Dermis microvascular lymphatic vessel endothelial cell (primary cell): ENCODE results near the gene ETNK2. TPM values are rescaled to one million over a fixed set of nuclear protein-coding genes. Genes with fewer than 3 reads are reported as not detected.

Experiments used
- DNase-seq, 2 donors: peaks; one replicate each; pipeline versions ENCODE4 v3.0.0 to v3.0.0-alpha.2; 2010; ENCODE audit warnings: low read depth in 2 of 2
- total RNA-seq: library from RNA; depleted of rRNA; stranded (reverse); fragments of >200 nt; gene quantifications from 2 replicates; pipeline ENCODE4 v1.2.1, GENCODE V29; 2014

Gene ETNK2
- total RNA-seq, 1 donor from 2014 or later, result 13.6 TPM

DNA sequence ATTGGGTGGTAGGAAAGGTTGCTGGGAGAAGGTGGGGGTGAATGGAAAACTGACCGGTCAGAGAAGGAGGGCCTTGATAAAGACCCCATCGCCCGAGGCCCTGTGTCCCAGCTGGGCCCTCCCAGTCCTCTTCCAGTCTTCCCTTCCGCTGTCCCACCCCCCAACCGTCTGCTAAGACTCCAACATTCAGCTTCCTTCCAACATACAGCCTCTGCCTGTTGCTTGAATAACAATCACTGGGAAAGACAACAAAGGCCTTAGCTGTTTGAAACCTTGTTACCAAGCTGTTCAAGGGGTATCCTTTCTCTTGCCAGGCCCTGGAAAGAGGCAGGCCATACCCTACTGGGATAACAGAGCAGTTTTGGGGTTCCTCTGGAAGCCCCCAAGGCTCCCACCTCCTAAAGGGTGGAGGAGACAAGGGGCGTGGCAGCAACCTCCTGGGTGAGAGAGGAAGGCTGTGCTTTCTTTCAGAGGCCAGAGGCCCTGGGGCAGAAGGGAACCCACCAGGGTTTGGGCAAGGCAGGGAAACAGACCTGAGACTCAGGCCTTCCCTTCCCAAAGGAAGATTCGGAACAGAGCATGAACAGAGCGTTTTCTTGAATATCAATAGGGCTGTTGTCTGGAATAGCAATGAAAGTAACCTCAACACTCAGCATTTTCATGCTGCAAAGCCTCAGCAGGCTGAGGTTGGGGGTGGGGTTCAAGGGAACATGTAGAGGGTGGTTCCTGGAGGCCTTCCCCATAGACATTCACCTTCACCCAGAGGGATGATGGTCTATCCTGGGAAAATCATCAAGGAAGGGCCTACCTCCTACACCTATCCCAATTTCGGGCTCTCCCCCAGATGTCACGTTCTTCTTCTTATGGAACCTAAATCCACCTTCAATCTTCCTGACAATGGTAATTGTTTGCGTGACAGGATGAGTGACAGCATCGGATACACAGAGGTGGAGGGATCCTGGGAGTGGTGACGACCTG is 4.1 kb downstream of the ETNK2 start:
- DNase-seq, result no peak

GRCh38 chr1:204146965-204147364 is 4.9 kb downstream of the ETNK2 start:
- DNase-seq, result no peak

DNA sequence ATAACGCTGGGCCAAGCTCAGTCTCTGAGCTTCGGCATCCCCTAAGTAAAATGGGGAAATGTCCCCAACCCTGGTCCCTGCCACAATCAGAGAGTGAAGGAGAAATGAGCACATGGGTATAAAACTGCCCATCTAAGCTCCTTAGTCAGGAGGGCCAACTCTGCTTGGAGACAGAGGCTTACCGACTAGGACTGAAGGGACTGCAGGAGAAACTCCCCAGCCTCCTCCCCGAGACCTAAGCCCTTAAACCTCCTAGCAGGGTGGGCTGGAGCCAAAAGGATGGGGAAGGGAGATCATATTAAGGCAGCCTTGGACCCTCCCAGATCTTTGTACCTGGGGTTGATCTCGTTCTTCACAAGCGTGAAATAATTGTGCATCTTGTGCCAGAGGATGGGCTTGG is 5.5 kb downstream of the ETNK2 start:
- DNase-seq, result no peak

- DNase-seq, result no peak
These were observed 6.8 kb downstream of the ETNK2 start for GRCh38 chr1:204145033-204145504.

GRCh38 chr1:204143276-204144041 is 8.4 kb downstream of the ETNK2 start:
- DNase-seq, result no peak

DNA sequence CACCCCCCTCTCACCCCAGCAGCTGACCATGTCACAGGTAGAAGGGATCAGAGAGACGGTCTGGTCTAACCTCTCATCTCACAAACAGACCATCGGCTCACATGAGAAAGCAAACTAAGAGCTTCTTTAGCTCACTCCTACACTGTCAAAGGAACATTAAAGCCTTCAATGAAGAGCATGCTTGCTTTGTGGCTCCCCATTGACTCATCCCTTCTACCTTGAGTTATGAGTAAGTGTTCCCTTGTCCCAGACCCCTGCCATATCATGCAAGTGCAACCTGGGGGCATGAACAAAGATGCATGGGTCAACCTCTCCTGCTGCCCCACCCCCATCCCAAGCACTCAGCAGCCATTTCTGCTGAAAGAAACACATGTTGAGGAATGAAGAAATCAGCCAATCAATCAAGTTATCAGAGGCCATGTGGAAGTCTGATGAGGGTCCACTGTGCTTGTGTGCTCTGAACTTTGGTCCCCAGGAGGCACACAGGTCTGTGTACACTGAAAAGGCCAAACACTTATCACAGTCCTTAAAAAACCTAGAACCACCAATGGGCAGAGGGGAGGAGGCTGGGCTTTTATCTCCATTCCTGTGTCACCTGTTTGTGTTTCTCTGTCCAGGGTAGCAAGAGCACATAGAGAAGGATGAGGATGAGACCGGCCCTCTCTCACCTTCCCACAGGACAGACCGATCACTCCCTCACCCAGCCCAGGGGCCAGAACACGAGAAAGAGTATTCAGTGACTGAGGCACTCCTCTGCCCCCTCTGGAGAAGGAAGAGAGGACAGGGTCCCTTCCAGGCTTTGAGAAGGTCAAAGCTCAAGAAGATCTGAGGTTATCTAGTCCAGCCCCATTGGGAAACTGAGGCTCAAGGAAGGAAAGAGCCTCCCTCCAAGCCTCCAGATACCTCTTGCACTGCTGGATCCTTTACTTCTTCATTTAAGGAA is 9.5 kb downstream of the ETNK2 start:
- no peak for DNase-seq

GRCh38 chr1:204141131-204141530 is 10.7 kb downstream of the ETNK2 start:
- DNase-seq, result no peak

DNA sequence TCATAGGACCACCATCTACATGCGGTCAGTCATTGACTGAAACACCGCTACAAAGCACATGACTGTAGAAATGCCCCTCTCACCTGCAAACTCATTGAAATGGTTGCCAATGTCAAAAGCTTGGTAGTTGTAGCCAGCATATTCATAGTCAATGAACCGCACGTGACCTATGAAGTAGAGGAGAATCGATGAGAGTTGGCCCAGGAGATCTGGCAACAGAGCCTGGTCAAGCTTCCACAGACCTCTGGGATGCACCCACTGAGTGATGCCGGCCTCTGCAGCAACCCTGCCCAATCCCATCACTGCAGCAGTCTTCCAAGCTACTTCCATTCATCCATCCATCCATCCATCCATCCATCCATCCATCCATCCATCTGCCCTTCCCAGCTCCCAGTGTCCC is 11.9 kb downstream of the ETNK2 start:
- DNase-seq, result no peak

- no peak for DNase-seq
These were observed 12.8 kb downstream of the ETNK2 start for GRCh38 chr1:204139088-204139487.

DNA sequence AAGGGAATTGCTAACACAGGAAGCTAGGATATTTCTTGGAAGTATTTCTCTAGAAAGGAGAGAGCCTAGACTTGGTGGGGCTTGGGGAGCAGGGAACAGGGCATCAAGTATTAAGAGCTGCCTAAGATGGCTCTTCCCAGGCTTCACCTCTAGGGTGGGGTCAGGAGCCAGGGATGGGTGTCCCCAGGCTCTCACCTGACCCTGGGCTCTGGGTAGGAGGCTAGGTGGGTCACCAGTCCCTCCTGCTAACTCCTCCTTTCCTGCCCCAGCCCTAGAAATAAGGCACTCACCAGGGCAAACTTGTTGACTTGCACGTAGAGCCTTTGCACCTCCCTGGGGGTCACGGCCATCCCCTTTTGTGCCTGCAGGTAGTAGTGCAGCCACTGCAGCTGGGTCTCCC is 15.0 kb downstream of the ETNK2 start:
- DNase-seq, result no peak

GRCh38 chr1:204134103-204134502 is 17.7 kb downstream of the ETNK2 start:
- no peak for DNase-seq

DNA sequence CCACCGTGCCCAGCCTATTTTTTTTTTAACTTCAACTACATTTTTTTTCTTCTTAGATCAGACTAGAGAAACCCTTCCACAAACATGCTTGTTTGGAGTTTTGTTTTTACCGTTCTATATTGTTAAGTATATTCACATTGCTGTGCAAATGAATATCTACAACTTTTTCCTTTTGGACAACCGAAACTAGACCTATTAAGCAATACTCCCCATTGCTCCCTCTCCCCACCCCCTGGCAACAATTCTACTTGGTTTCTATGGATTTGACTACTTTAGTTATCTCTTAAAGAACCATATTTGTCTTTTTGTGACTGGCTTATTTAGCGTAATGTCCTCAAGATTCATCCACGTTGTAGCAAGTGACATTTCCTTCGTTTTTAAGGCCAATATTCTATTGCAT is 19.1 kb downstream of the ETNK2 start:
- no peak for DNase-seq

- no peak for DNase-seq
These were observed 19.9 kb downstream of the ETNK2 start for GRCh38 chr1:204131978-204132377.

DNA sequence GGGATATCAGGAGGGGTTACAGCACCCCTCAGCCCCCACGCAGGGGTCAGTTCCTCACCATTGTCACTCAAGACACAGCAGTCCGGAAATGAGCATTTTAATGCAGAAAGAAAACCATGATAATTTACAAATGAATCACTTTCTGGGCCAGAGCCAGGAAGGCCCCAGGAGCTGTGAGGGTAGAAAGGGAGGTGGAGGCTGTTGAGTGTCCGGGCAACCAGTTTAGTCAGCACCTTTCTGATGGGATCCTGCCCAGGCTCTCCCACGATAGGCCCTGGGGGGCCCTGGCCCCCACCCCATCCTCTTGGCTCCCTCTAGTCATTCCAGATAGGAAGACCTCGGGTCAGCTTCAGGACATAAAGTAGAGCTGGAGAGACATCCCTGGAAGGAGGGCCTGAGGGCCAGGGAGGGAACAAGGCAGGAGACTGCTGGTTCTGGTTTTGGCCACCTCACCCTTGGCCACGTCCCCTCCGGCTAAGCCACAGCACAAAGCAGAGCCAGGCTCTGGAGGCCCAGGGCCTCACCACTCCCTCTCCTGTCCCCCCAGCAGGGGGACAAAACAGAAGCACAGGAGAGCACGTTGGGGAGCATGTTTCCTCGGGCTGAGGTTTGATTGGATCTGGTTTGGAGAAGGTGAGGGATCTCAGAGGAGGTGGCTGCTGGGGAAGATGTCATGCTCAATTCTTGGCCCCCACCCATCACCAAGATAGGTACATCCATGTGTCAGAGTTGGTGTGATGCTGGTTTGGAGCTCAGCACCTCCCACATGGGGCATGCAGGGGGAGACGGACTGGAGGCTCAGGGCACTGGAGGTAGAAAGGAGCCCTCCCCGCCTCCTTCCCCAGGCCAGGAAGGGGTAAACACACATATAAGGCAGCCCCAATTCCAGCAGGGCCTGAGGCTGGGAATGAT is 20.6 kb downstream of the ETNK2 start:
- peak in 1 of 2 donors; percentile 77 for DNase-seq

DNA sequence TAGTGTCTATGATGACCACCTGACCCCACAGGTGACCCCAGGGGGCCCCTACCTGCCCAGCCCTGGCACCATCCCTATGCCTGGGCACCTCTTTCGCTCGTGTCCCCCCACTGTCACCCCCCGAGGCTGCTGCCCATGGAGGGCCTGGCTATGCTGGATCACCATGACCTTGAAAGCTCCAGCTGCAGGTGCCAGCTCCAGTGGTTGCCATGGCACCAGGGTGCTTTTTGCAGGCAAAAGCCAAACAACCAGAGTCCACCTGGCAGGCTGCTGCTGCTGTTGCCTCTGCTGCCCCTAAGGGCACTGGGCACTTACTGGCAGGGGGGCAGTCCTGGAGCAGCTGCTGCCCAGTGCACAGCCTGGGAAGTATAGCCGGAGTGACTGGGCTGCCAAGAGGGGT is 21.7 kb downstream of the ETNK2 start:
- peak in 1 of 2 donors; percentile 19 for DNase-seq

DNA sequence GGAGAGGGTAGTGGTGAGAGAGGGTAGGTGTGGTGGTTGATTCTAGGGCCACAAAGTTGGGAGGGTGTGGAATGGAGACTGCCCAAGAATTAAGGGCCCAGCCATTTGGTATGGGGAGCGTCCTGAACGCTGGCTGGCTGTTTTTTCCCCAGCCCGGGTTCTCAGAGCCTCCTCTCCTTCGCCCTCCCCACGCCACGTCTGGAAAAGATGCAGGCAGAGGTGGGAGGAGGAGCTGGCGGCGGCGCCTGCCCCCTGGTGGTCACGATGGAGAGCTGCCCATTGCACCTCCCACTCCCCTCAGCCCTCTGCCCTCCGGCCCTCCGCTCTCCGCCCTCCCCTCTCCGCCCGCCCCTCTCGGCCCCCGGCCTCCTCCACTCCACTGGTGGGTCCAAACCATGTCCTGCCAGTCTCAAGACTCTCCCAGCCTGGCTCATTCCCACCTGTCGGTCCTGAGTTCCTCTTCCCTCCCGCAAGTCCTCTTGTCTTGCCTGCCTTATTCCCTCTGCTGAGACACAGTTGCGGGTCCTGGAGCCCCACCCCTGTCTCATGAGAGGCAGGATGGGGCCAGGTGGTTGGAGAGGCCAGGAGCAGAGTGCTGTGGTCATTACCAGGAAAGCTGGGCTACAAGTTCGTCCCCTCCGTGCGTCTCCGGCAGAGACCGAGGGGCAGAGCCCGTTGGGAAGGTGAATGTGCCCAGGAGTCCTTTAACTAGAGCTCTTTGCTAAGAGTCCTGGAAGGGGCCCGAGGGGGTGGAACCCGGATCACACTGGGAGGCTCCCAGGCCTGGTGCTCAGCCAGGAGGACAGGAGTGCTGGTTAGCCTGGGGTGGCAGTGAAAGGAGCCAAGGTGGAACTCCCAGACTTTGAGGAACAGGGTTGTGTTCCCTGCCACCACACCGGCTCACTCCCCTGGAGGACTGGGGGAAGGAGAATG is 22.6 kb downstream of the ETNK2 start:
- peak in 1 of 2 donors; percentile 70 for DNase-seq

DNA sequence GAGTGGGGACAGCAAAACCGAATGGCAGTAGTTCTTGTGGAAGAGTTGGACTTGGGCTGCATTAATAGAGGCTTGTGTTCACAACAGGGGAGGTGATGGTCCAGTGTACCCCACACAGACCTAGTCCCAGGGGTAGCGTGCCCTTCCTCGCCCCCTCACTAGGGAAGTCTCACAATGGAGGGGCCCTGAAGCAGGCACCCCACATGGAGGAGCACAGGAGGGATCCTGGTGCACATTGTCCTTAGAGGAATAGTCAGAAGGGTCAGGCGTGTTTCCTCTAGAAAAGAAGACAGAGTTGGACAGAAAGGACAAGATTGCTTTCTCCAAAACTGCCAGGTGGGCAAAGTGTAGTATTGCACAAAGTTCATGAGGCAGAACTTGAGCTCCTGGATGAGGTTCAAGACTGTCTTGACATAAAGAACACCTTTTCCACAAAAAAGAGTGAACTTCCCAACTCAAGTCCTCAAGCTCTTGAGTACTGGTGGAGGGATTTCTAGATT is 23.3 kb downstream of the ETNK2 start:
- no peak for DNase-seq

DNA sequence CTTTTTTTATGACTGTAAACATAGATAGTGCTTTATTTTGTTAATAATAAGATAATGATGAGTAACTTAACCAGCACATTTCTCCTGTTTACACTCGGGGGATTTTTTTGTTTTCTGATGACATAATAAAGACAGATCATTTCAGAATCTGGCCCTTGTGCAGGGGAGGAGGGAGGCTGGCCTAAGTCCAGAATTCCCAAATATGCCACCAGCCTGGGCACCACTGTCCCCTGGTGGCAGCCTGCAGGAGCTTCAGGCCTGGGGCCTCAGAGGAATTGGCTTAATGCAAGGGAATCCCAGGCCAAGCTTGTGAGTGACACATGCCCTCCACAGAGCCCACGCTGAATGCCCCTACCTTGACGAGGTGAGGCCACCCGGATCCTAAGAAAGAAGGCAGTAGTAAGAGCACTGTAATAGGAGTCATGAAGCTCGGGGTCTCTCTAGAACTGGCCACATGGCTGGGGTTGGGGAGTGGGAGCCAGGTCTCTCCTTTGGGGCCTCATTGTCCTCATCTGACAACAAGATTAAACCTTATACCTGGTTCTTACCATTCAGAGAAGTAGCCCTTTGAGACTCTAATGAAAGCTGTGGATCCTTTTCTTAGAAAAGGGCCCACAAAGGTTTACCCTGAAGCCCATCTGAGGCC is 24.1 kb downstream of the ETNK2 start:
- peak; percentile 73 to 84 for DNase-seq
